DOHH2 (cell line): ENCODE results near the gene FUOM.

ENCODE experiments used
- CTCF ChIP-seq: fragments of 200-600 bp; sonication (generic); IDR thresholded peaks from one replicate; pipeline ENCODE4 v1.5.1; 2014; ENCODE audit warnings: antibody characterized with exemption, mild to moderate bottlenecking, low read depth, low read length; ENCODE audit not compliant: poor library complexity, severe bottlenecking
- EZH2phosphoT487 ChIP-seq: fragments of 200-600 bp; sonication (generic); IDR thresholded peaks from 2 replicates; pipeline ENCODE4 v1.6.1; 2017; ENCODE audit warnings: borderline replicate concordance, mild to moderate bottlenecking, antibody characterized with exemption, low read length, moderate library complexity, mixed read lengths

DNA sequence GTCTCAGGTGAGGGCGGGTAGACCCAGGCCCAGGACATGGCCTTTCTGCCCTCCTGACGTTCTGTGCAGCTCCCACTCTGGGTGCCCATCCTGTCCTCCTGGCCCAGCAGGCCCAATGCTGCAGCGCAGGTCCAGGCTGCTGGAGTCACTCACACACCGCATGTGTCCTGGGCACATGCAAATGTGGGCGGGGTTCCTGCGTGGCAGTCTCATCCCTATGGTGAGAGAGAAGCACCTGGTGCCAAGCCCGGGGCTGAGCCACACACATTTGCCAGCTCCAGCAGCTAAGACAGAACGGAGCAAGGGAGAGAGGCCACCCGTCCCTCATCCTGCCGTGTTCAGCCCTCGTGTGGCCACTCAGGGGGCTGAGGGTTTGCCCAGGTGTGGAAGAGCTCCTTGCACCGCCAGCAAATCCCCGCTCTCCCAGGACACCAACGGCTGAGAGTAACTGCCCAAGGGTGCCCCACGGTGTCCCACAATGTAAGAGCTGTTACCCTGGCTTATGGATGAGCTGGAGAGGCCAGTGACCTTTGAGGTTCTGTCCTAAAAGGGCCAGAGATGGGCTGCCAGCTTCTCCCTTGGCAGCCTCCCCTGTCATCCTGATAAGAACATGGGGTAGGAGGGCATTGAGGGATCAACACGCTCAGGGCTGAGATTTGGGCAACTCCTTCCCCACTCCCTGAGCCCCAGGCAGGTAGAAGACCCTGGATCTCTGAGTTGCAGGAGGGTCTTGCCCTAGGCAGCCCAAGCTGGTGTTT lies 4.4 kb downstream of the FUOM start:
- TF ChIP-seq CTCF (no peak), EZH2phosphoT487 (no peak)
